Measurements from ENCODE around the gene NFAT5.
"Not testable (repeated sequence)": the region's sequence is repeated elsewhere in the genome, so short reads cannot be mapped to it uniquely, and the experiment has no call there.

The NFAT5 gene

GRCh38 chr16:69595127-69596036, 29.6 kb downstream of the NFAT5 start:
- no peak for DNase-seq (ENCODE audit: low read depth in 2 of 2)

- DNase-seq (ENCODE audit: low read depth in 2 of 2), result no peak
Measured at GRCh38 chr16:69596801-69597200, 31.0 kb downstream of the NFAT5 start.

- DNase-seq (ENCODE audit: low read depth in 2 of 2), result no peak
Measured at GRCh38 chr16:69598045-69598444, 32.3 kb downstream of the NFAT5 start.

GRCh38 chr16:69599731-69600130, 34.0 kb downstream of the NFAT5 start:
- DNase-seq (ENCODE audit: low read depth in 2 of 2), result no peak

- no peak for DNase-seq (ENCODE audit: low read depth in 2 of 2)
Measured at GRCh38 chr16:69600202-69600601, 34.4 kb downstream of the NFAT5 start.

- no peak for DNase-seq (ENCODE audit: low read depth in 2 of 2)
Measured at GRCh38 chr16:69601250-69601649, 35.5 kb downstream of the NFAT5 start.

- no peak for DNase-seq (ENCODE audit: low read depth in 2 of 2)
Measured at GRCh38 chr16:69606985-69607384, 41.2 kb downstream of the NFAT5 start.

GRCh38 chr16:69607674-69608073, 41.9 kb downstream of the NFAT5 start:
- DNase-seq (ENCODE audit: low read depth in 2 of 2), result no peak

- DNase-seq (ENCODE audit: low read depth in 2 of 2), result no peak
Measured at GRCh38 chr16:69610356-69610755, 44.6 kb downstream of the NFAT5 start.

- no peak for DNase-seq (ENCODE audit: low read depth in 2 of 2)
Measured at GRCh38 chr16:69611103-69611640, 45.4 kb downstream of the NFAT5 start.

- DNase-seq (ENCODE audit: low read depth in 2 of 2), result no peak
Measured at GRCh38 chr16:69613378-69614154, 47.8 kb downstream of the NFAT5 start.

GRCh38 chr16:69615528-69615927, 49.8 kb downstream of the NFAT5 start:
- DNase-seq (ENCODE audit: low read depth in 2 of 2), result no peak

- no peak for DNase-seq (ENCODE audit: low read depth in 2 of 2)
Measured at GRCh38 chr16:69616082-69616481, 50.3 kb downstream of the NFAT5 start.

- no peak for DNase-seq (ENCODE audit: low read depth in 2 of 2)
Measured at GRCh38 chr16:69618307-69618706, 52.5 kb downstream of the NFAT5 start.

- DNase-seq (ENCODE audit: low read depth in 2 of 2), result no peak
Measured at GRCh38 chr16:69618721-69619120, 53.0 kb downstream of the NFAT5 start.

- DNase-seq (ENCODE audit: low read depth in 2 of 2), result no peak
Measured at GRCh38 chr16:69619514-69619913, 53.7 kb downstream of the NFAT5 start.

- no peak for DNase-seq (ENCODE audit: low read depth in 2 of 2)
Measured at GRCh38 chr16:69620573-69620972, 54.8 kb downstream of the NFAT5 start.

- no peak for DNase-seq (ENCODE audit: low read depth in 2 of 2)
Measured at GRCh38 chr16:69621225-69621624, 55.5 kb downstream of the NFAT5 start.

GRCh38 chr16:69626256-69626655, 60.5 kb downstream of the NFAT5 start:
- DNase-seq (ENCODE audit: low read depth in 2 of 2), result no peak

GRCh38 chr16:69632828-69633227, 67.1 kb downstream of the NFAT5 start:
- no peak for DNase-seq (ENCODE audit: low read depth in 2 of 2)

- DNase-seq (ENCODE audit: low read depth in 2 of 2), result no peak
Measured at GRCh38 chr16:69633375-69633774, 67.6 kb downstream of the NFAT5 start.

- DNase-seq (ENCODE audit: low read depth in 2 of 2), result not testable (repeated sequence)
Measured at GRCh38 chr16:69636563-69637146, 70.9 kb downstream of the NFAT5 start.

Measured in activated CD4-positive, alpha-beta T cell treated with anti-CD3 and anti-CD28 coated beads for 24 hours (primary cell).